NCI-H510A (cell line): Measurements from ENCODE around the gene DRAP1.
"Not testable (repeated sequence)": the region's sequence is repeated elsewhere in the genome, so short reads cannot be mapped to it uniquely, and the experiment has no call there.

Experiments
- DNase-seq: peaks from one replicate; lab custom pipeline; 2025; lab: John Stamatoyannopoulos, UW

Gene DRAP1

GRCh38 chr11:65931773-65932557, 12.7 kb downstream of the DRAP1 start:
- DNase-seq: no peak

DNA sequence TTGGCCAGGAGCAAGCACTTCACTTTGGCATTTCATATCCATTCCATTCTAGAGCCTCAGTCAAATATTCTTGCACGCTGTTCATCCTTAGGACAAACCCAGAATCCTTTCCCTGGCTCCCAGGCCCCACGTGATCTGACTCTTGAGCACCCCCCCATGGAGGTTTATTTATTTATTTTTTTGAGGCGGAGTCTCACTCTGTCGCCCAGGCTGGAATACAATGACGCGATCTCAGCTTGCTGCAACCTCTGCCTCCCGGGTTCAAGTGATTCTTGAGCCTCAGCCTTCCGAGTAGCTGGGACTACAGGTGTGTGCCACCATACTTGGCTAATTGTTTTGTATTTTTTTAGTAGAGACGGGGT, 13.3 kb downstream of the DRAP1 start:
- peak; percentile 41 for DNase-seq

- no peak for DNase-seq
Measured at GRCh38 chr11:65934014-65934413, 14.8 kb downstream of the DRAP1 start.

GRCh38 chr11:65937766-65938165, 18.5 kb downstream of the DRAP1 start:
- DNase-seq: no peak

DNA sequence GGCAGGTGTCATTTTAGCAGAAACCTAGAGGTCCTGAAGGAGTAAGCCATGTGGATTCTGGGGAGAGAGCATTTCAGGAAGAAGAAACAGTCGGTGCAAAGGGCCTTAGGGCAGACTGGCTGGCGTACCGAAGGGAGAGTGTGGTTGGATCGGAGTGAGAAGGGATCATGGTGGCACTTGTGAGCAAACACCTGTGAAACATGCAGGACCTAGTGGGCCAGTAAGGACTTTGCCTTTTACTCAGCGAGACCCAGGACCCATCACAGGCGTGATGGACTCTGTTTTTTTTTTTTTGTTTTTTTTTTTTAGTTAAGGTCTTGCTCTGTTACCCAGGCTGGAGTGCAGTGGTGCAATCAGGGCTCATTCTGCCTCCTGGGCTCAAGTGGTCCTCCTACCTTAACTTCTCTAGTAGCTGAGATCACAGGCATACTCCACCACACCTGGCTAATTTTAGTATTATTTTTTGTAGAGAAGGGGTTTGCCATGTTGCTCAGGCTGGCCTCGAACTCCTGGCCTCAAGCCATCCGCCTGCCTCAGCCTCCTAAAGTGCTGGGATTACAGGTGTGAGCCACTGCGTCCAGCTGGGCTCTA, 22.6 kb downstream of the DRAP1 start:
- DNase-seq: no peak

DNA sequence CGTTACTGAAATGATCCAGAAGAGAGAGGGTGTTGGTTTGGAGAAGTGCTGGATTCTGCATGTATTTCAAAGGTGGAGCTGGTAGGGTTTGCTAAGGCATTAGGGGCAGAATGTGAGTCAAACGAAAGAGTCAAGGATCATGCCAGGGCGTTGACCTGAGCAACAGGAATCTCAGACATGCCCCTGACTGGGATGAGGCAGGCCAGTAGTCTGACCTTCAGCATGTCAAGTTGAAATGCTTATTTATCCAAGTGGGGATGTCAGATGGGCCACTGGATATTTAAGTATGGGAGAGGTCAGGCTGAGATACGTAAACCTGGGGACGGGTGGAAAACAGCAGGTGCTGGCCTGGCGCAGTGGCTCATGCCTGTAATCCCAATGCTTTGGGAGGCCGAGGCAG, 23.3 kb downstream of the DRAP1 start:
- DNase-seq: no peak

DNA sequence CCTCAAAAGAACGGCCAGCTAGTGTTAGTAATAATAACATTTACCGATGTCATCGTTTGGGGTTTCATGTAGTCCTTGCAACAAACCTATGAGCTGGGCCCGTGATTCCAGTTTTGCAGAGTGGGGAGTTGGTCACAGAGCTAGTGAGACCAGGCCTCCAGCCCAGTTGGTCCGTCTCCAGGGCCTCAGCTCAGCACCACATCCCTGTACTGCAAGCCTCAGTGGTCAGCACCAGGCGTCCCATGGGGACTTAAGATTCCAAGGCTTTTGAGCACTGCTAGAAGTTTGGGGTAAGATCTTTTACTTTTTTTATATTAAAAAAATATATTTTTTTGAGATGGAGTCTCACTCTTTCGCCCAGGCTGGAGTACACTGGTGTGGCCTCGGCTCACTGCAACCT, 25.0 kb downstream of the DRAP1 start:
- no peak for DNase-seq

GRCh38 chr11:65944767-65945166, 25.5 kb downstream of the DRAP1 start:
- DNase-seq: no peak

GRCh38 chr11:65945430-65945911, 26.2 kb downstream of the DRAP1 start, which contains the start of gene TSGA10IP:
Gene TSGA10IP, plus strand, starts transcription at chr11:65945480. Its CDS starts 196 bp downstream, at chr11:65945676.
- no peak for DNase-seq

- DNase-seq: peak; percentile 27
Measured at GRCh38 chr11:65945941-65946558, 26.8 kb downstream of the DRAP1 start.

DNA sequence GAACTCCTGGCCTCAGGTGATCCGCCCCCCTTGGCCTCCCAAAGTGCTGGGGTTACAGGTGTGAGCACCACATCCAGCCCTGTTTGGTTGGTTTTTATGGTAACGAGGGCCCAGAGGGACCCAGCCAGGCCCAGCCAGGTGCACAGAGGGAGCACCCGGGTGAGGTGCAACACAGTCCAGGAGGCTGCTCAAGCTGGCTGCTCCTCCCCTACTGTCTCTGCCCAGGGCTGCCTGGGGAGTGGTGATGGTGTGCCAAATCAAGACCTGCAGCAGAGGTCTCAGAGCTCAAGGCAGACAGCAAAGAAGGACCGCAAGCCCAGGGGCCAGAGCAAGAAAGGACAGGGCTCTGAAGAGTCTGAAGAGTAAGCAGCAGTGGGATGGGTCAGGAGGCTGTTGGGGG, 27.4 kb downstream of the DRAP1 start:
- DNase-seq: no peak

- DNase-seq: no peak
Measured at GRCh38 chr11:65947133-65947532, 27.9 kb downstream of the DRAP1 start.

DNA sequence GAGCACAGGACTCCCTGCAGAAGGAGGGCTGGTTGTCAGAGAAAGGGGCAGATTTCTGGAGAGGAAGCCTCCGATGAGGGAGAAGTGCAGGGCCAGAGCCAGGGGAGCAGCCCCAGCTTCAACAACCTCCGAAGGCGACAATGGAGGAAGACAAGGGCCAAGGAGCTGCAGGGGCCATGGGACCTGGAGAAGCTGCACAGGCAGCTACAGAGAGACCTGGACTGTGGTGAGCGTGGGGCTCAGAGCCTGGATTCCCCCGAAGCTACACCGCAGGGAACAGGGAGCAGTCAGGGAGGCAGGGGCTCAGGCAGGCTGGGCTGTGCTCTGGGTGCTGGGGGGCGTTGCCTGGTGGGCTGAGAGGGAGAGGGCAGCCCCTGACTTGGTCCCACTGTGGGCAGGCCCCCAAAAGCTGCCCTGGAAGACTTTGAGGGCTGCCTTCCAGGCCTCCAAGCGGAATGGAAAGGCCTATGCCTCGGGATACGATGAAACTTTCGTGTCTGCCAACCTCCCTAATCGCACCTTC, 28.4 kb downstream of the DRAP1 start:
- DNase-seq: no peak

GRCh38 chr11:65950711-65951110, 31.5 kb downstream of the DRAP1 start:
- not testable (repeated sequence) for DNase-seq

DNA sequence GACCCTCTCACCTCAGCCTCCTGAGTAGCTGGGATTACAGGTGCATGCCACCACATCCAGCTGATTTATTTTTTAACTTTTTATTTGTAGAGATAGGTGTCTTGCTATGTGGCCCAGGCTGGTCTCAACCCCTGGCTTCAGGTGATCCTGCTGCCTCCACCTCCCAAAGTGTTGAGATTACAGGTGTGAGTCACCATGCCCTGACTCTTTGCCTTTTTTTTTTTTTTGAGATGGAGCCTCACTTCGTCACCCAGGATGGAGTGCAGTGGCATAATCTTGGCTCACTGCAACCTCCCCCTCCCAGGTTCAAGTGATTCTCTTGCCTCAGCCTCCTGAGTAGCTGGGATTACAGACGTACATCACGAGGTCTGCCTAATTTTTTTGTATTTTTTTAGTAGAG, 32.4 kb downstream of the DRAP1 start:
- DNase-seq: not testable (repeated sequence)

GRCh38 chr11:65952052-65952521, 32.9 kb downstream of the DRAP1 start:
- DNase-seq: no peak

- no peak for DNase-seq
Measured at GRCh38 chr11:65953471-65953870, 34.2 kb downstream of the DRAP1 start.

GRCh38 chr11:65954771-65955170, 35.5 kb downstream of the DRAP1 start:
- DNase-seq: no peak

DNA sequence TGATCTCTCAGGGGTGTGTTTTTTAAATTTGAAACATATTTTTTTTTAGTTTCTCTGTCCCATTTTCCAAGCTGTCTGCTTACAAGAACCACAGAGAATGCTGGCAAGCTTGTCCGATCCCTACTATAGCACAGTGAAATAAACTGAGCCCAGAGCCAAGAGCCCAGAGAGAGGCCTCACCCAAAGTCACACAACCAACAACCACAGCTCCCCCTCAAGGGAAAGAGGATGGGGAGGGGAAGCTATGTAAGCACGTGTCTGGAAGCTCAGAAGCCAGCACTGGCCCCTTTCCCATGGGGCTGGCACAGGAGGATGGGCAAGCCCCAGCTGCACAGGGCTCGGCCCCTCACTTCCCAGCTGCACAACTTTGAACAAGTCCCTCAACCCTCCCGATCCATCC, 39.1 kb downstream of the DRAP1 start:
- DNase-seq: no peak

DNA sequence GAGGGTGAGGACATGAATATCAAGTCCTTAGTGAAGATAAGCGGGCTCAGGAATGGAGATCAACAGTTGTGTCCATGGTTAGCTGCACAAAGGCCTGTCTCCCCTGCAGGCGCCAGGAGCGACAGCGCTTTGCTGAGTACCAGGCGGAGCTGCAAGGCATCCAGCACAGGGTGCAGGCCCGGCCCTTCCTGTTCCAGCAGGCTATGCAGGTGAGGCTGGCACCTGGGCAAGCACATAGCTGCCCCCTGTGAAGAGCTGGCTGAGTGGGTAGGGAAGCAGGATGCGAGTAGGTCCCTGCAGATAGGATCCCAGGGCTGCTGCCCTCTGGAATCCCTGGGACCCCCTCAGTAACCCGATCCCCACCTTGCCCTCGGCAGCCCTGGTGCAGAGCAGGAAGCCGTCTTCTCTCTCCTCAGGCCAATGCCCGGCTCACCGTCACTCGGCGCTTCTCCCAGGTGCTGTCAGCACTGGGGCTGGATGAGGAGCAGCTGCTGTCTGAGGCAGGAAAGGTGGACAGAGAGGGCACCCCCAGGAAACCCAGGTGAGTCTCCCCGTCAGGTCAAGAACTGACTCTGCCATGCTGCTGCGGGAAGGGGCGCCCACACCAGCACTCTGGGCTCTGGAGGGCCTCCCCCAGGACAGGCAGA, 39.7 kb downstream of the DRAP1 start:
- peak; percentile 34 for DNase-seq

DNA sequence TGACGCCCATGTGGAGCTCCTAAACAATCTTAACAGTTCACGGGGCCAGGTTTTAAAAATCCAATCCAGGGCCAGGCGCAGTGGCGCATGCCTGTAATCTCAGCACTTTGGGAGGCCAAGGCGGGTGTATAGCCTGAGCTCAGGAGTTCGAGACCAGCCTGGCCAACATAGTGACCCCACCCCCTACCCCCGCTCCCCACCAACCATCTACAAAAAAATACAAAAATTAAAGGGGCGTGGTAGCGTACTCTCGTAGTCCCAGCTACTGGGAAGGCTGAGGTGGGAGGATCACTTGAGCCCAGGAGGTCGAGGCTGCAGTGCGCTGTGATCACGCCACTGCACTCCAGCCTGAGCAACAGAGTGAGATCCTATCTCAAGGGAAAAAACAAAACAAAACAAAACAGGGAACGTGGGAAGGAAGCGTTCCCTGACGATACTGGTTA, 41.6 kb downstream of the DRAP1 start:
- no peak for DNase-seq
